K562 (cell line): ENCODE results near the gene TSC22D2. TPM values are rescaled to one million over a fixed set of nuclear protein-coding genes. Genes with fewer than 3 reads are reported as not detected.

ENCODE experiments used
- ARID2 ChIP-seq: fragments of 450-650 bp; IDR thresholded peaks from 2 replicates; pipeline ENCODE4 v1.6.1; 2017; ENCODE audit warnings: antibody characterized with exemption, mild to moderate bottlenecking
- BRF1 ChIP-seq: IDR thresholded peaks from 3 replicates; pipeline ENCODE4 v1.6.1; 2011; ENCODE audit warnings: borderline replicate concordance, mild to moderate bottlenecking; ENCODE audit not compliant: insufficient read length; ENCODE audit errors: extremely low read depth
- CCAR2 ChIP-seq: fragments of 200-400 bp; formaldehyde crosslinking; IDR thresholded peaks from 2 replicates; pipeline ENCODE4 v1.6.1; 2017; ENCODE audit warnings: mild to moderate bottlenecking, low read depth, low read length
- EGR1 ChIP-seq: fragments of 450-650 bp; conservative IDR thresholded peaks from 2 replicates; pipeline ENCODE4 v1.6.1; 2017; ENCODE audit warnings: mild to moderate bottlenecking
- HMG20B ChIP-seq: fragments of 250-450 bp; sonication (Bioruptor Pico); IDR thresholded peaks from 2 replicates; pipeline ENCODE4 v1.5.0; 2021; ENCODE audit warnings: mild to moderate bottlenecking
- HNRNPLL ChIP-seq: fragments of 200-400 bp; formaldehyde crosslinking; IDR thresholded peaks from 2 replicates; pipeline ENCODE4 v1.6.1; 2017; ENCODE audit warnings: low read length, low read depth, mild to moderate bottlenecking; ENCODE audit not compliant: poor library complexity, severe bottlenecking
- MYC ChIP-seq, 2 experiments: fragments of 250-450 bp in 1 of 2; sonication (Bioruptor Pico) in 1 of 2; IDR thresholded peaks; 2 replicates each; pipeline versions ENCODE4 v1.5.1 to v1.6.1; 2012 to 2021; ENCODE audit warnings: low read depth in 2 of 2, borderline replicate concordance in 1 of 2, improper control_type of control experiment in 1 of 2, low read length in 1 of 2, mild to moderate bottlenecking in 1 of 2, moderate library complexity in 1 of 2
- NCOA4 ChIP-seq: fragments of 450-650 bp; IDR thresholded peaks from 2 replicates; pipeline ENCODE4 v1.6.1; 2018; ENCODE audit warnings: mild to moderate bottlenecking; ENCODE audit not compliant: partially characterized antibody
- SUPT5H ChIP-seq: fragments of 450-650 bp; IDR thresholded peaks from 2 replicates; pipeline ENCODE4 v1.6.1; 2016
- TRIM25 ChIP-seq: fragments of 450-650 bp; IDR thresholded peaks from 2 replicates; pipeline ENCODE4 v1.7.0; 2016; ENCODE audit warnings: borderline replicate concordance
- ZNF592 ChIP-seq: fragments of 450-650 bp; IDR thresholded peaks from 2 replicates; pipeline ENCODE4 v1.6.1; 2017; ENCODE audit warnings: antibody characterized with exemption, mild to moderate bottlenecking
- polyA plus RNA-seq, 8 experiments: library from polyadenylated mRNA; depleted of rRNA in 4 of 8; stranded (reverse) in 5 of 8; unstranded in 3 of 8; fragments of >200 nt; fragmentation: Nextera tagmentation in 2 of 8; fragmentation: Illumina TruSeq in 1 of 8; extraction: Ambion mirVana in 2 of 8; extraction: Trizol in 1 of 8; gene quantifications; 2 replicates each; pipeline versions ENCODE4 v1.2.1 to v1.2.3, GENCODE V29; 2011 to 2014; ENCODE audit warnings: inconsistent platforms in 1 of 8, missing spikeins in 1 of 8
- total RNA-seq, 7 experiments: library from RNA; depleted of rRNA in 6 of 7; stranded (reverse); fragments of >200 nt in 6 of 7; fragmentation: Illumina TruSeq in 2 of 7; extraction: Trizol in 2 of 7; gene quantifications; 2 replicates each; pipeline versions ENCODE4 v1.2.1 to v1.2.3, GENCODE V29; 2011 to 2021; ENCODE audit warnings: low replicate concordance in 1 of 7
- TF ChIP-seq, protein P1 (sequence below): fragments of 450-650 bp; IDR thresholded peaks from 2 replicates; pipeline ENCODE4 v1.6.1; 2016; ENCODE audit warnings: mild to moderate bottlenecking
- TF ChIP-seq, protein P2 (sequence below): sonication (generic); formaldehyde crosslinking; IDR thresholded peaks from 2 replicates; pipeline ENCODE4 v1.8.0; 2022; ENCODE audit warnings: mild to moderate bottlenecking, missing genetic modification reagents
- TF ChIP-seq, protein P3 (sequence below), 3 experiments: fragments of 200-800 bp in 1 of 3; sonication (Bioruptor generic) in 1 of 3; sonication (generic) in 1 of 3; formaldehyde crosslinking in 1 of 3; IDR thresholded peaks; 2 replicates each; pipeline versions ENCODE4 v1.6.1 to v1.8.0; 2016 to 2022; ENCODE audit warnings: mild to moderate bottlenecking in 2 of 3, missing compliant biosample characterization in 2 of 3, missing genetic modification characterization in 2 of 3, missing genetic modification reagents in 1 of 3

TSC22D2 gene
- total and polyA plus RNA-seq, 9 of the 15 experiments (the other 6 are each of a cell fraction or from before 2014, with no cell fraction given) = 5.5 to 44.0 (median 19.3) TPM

GRCh38 chr3:150408221-150409124 is at the start of gene TSC22D2 (continued):
- TF ChIP-seq ZNF592 (no peak), NCOA4 (no peak), TRIM25 (no peak), SUPT5H (peak; percentile 92), HMG20B (no peak), HNRNPLL (peak; percentile 100), MYC (IDR thresholded peaks at IDR 0.05; ENCODE audit: low read depth, low read length) (no peak; the same call in 1 of the 2 replicates), MYC (CRISPR knock-in tag; IDR thresholded peaks at IDR 0.05; ENCODE audit: borderline replicate concordance, low read depth) (peak; percentile 48; the same call in 1 of the 2 replicates), CCAR2 (no peak), EGR1 (peak; percentile 98), BRF1 (no peak), ARID2 (no peak)
- TF ChIP-seq, protein P1, sequence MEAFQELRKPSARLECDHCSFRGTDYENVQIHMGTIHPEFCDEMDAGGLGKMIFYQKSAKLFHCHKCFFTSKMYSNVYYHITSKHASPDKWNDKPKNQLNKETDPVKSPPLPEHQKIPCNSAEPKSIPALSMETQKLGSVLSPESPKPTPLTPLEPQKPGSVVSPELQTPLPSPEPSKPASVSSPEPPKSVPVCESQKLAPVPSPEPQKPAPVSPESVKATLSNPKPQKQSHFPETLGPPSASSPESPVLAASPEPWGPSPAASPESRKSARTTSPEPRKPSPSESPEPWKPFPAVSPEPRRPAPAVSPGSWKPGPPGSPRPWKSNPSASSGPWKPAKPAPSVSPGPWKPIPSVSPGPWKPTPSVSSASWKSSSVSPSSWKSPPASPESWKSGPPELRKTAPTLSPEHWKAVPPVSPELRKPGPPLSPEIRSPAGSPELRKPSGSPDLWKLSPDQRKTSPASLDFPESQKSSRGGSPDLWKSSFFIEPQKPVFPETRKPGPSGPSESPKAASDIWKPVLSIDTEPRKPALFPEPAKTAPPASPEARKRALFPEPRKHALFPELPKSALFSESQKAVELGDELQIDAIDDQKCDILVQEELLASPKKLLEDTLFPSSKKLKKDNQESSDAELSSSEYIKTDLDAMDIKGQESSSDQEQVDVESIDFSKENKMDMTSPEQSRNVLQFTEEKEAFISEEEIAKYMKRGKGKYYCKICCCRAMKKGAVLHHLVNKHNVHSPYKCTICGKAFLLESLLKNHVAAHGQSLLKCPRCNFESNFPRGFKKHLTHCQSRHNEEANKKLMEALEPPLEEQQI = no peak
- TF ChIP-seq, protein P2, sequence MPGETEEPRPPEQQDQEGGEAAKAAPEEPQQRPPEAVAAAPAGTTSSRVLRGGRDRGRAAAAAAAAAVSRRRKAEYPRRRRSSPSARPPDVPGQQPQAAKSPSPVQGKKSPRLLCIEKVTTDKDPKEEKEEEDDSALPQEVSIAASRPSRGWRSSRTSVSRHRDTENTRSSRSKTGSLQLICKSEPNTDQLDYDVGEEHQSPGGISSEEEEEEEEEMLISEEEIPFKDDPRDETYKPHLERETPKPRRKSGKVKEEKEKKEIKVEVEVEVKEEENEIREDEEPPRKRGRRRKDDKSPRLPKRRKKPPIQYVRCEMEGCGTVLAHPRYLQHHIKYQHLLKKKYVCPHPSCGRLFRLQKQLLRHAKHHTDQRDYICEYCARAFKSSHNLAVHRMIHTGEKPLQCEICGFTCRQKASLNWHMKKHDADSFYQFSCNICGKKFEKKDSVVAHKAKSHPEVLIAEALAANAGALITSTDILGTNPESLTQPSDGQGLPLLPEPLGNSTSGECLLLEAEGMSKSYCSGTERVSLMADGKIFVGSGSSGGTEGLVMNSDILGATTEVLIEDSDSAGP = no peak
- TF ChIP-seq, protein P3, sequence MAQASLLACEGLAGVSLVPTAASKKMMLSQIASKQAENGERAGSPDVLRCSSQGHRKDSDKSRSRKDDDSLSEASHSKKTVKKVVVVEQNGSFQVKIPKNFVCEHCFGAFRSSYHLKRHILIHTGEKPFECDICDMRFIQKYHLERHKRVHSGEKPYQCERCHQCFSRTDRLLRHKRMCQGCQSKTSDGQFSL (CRISPR knock-in tag; IDR thresholded peaks at IDR 0.05) = peak; percentile 48
- TF ChIP-seq, protein P3 (tag; IDR thresholded peaks at IDR 0.05) = no peak
